OCI-LY3 (cell line): ENCODE measurements around the gene FUT8.

ENCODE experiments used
- H2AFZ ChIP-seq: fragments of 200-600, 300-600 bp; shearing (Covaris generic); 2 replicates; pipeline ENCODE4 v1.6.0; 2014; ENCODE audit warnings: antibody characterized with exemption, low read depth, low read length
- H3K27ac ChIP-seq: fragments of 200-600, 300-600 bp; sonication (generic); 2 replicates; pipeline ENCODE4 v1.5.1; 2014; ENCODE audit warnings: mild to moderate bottlenecking, low read length, moderate library complexity, mixed read lengths
- H3K27me3 ChIP-seq: fragments of 200-600, 300-600 bp; sonication (generic); 2 replicates; pipeline ENCODE4 v1.6.1; 2014; ENCODE audit warnings: low read depth, low read length, mixed read lengths
- H3K36me3 ChIP-seq: fragments of 200-600, 300-600 bp; sonication (generic); replicated peaks from 2 replicates; pipeline ENCODE3; 2014; ENCODE audit warnings: low read depth, low read length, mixed read lengths
- H3K4me1 ChIP-seq: fragments of 300-600, 200-600 bp; sonication (generic); 2 replicates; pipeline ENCODE4 v1.6.1; 2014; ENCODE audit warnings: low read length, mixed read lengths
- H3K4me2 ChIP-seq: fragments of 200-600, 300-600 bp; sonication (generic); 2 replicates; pipeline ENCODE4 v1.6.1; 2014; ENCODE audit warnings: low read length, mixed read lengths
- H3K4me3 ChIP-seq: fragments of 300-600, 200-600 bp; sonication (generic); 2 replicates; pipeline ENCODE4 v1.5.1; 2014; ENCODE audit warnings: antibody characterized with exemption, mild to moderate bottlenecking, low read length, moderate library complexity
- H3K79me2 ChIP-seq: fragments of 300-600, 200-600 bp; shearing (Covaris generic); 2 replicates; pipeline ENCODE4 v1.6.1; 2014; ENCODE audit warnings: mild to moderate bottlenecking, low read length, mixed read lengths
- H3K9ac ChIP-seq: fragments of 300-600, 200-600 bp; shearing (Covaris generic); 2 replicates; pipeline ENCODE4 v1.6.0; 2014; ENCODE audit warnings: mild to moderate bottlenecking, low read length, moderate library complexity
- H3K9me3 ChIP-seq: fragments of 200-600, 300-600 bp; shearing (Covaris generic); 2 replicates; pipeline ENCODE4 v1.6.1; 2014; ENCODE audit warnings: low read length, mixed read lengths; ENCODE audit not compliant: insufficient read depth
- H4K20me1 ChIP-seq: fragments of 200-600, 300-600 bp; sonication (generic); 2 replicates; pipeline ENCODE4 v1.6.1; 2016; ENCODE audit warnings: low read length, mixed read lengths; ENCODE audit not compliant: insufficient read depth
- EZH2phosphoT487 ChIP-seq: fragments of 200-600 bp; shearing (Covaris generic); IDR thresholded peaks from 2 replicates; pipeline ENCODE4 v1.6.1; 2018; ENCODE audit warnings: antibody characterized with exemption, mixed run types, low read depth
- TF ChIP-seq, protein P1 (sequence below): fragments of 200-600, 300-600 bp; sonication (generic); IDR thresholded peaks from 2 replicates; pipeline ENCODE4 v1.5.1; 2014; ENCODE audit warnings: antibody characterized with exemption, low read length, low read depth

FUT8 gene

DNA sequence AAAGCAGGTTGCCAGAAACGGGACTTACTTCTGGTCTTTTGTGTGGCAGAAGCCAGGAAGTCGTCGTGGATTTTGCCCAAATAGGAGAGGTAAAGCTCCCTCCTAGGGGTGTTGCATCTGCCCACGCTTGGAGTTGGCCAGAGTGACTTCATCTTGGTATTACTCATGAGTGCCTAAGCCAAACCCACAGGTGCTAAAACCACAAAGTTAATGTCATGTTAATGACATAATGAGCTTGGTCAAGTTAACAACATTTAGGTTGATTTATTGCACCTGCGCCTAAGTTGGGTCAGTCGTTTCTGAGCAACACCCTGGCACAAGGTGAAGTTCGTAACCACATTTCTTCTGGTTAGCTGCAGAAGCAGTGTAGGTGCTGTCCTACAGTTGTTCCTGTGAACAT, 225.2 kb downstream of the FUT8 start:
- Histone ChIP-seq H3K4me2 (no peak overlapping the region), H4K20me1 (no peaks in the 10 kb centered on the region), H3K4me1 (peaks cover 6% of the 10 kb centered on the region), H3K79me2 (no peaks in the 10 kb centered on the region), H3K9me3 (no peaks in the 10 kb centered on the region), H3K27me3 (no peaks in the 10 kb centered on the region), H2AFZ (no peak overlapping the region), H3K27ac (no peak overlapping the region), H3K36me3 (no peaks in the 10 kb centered on the region), H3K9ac (no peak overlapping the region), H3K4me3 (no peak overlapping the region)
- TF ChIP-seq, protein P1, sequence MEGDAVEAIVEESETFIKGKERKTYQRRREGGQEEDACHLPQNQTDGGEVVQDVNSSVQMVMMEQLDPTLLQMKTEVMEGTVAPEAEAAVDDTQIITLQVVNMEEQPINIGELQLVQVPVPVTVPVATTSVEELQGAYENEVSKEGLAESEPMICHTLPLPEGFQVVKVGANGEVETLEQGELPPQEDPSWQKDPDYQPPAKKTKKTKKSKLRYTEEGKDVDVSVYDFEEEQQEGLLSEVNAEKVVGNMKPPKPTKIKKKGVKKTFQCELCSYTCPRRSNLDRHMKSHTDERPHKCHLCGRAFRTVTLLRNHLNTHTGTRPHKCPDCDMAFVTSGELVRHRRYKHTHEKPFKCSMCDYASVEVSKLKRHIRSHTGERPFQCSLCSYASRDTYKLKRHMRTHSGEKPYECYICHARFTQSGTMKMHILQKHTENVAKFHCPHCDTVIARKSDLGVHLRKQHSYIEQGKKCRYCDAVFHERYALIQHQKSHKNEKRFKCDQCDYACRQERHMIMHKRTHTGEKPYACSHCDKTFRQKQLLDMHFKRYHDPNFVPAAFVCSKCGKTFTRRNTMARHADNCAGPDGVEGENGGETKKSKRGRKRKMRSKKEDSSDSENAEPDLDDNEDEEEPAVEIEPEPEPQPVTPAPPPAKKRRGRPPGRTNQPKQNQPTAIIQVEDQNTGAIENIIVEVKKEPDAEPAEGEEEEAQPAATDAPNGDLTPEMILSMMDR: no peak
- no peak for TF ChIP-seq EZH2phosphoT487

DNA sequence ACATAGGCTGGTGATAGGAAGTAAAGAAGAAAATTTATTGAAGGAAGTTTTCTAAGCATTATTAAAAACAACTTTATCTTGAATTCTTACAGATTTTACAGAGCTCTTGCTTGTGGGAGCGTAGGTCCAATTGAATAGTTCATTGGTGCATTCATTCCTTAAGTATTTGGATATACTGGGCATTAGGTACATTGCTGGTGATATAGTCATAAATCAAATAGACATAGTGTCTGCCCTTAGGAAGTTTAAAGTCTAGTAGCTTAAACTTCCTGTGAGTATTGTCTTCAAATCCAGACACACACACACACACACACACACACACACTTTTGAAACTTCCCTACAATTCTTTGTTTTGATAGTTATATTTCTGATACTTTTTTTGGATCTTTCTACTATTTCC, 226.7 kb downstream of the FUT8 start:
- H2AFZ ChIP-seq: no peak overlapping the region
- H3K4me3 ChIP-seq: no peak overlapping the region
- no peak for TF ChIP-seq EZH2phosphoT487
- TF ChIP-seq, protein P1: no peak
- no peak overlapping the region for H3K27ac ChIP-seq
- H3K79me2 ChIP-seq: no peaks in the 10 kb centered on the region
- H3K4me2 ChIP-seq: no peak overlapping the region
- peaks cover 6% of the 10 kb centered on the region for H3K4me1 ChIP-seq
- no peaks in the 10 kb centered on the region for H4K20me1 ChIP-seq
- H3K36me3 ChIP-seq: no peaks in the 10 kb centered on the region
- H3K9me3 ChIP-seq: no peaks in the 10 kb centered on the region
- no peaks in the 10 kb centered on the region for H3K27me3 ChIP-seq
- H3K9ac ChIP-seq: no peak overlapping the region

DNA sequence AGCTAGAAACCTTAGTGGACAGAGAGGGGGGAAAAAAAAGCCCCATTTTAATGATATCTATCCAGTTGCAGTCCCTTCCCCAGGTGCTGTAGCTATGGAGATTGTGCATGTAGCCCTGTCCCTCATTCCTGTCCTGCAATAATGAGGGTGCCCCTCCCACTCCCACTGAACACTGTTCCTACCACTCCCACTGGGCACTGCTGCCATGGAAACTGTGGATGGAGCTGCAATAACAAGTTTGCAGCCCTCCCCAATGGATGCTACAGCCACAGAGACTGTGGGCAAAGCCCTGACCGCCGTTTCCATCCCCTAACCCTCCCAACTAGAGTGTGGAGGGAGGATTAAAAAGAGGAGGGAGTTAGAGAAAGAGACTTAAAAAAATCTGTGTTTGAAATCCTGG, 238.3 kb downstream of the FUT8 start:
- Histone ChIP-seq H4K20me1 (no peaks in the 10 kb centered on the region), H3K36me3 (no peaks in the 10 kb centered on the region), H3K4me2 (no peak overlapping the region), H3K9me3 (no peaks in the 10 kb centered on the region), H2AFZ (no peak overlapping the region), H3K9ac (no peak overlapping the region), H3K27ac (no peak overlapping the region), H3K4me1 (no peaks in the 10 kb centered on the region), H3K79me2 (no peaks in the 10 kb centered on the region), H3K4me3 (no peak overlapping the region), H3K27me3 (no peaks in the 10 kb centered on the region)
- TF ChIP-seq, protein P1: no peak
- TF ChIP-seq EZH2phosphoT487: no peak

DNA sequence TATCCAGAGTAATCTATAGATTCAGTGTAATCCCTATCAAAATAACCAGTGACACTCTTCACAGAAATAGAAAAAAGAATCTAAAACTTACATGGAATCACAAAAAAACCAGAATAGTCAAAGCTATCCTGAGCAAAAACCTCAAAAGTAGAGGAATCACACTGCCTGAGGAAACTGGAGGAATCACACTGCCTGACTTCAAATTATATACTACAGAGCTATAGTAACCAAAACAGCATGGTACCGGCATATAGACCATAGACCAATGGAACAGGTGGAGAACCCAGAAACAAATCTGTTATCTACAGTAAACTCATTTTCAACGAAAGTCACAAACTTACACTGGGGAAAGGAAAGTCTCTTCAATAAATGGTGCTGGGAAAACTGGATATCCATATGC, 244.0 kb downstream of the FUT8 start:
- no peak overlapping the region for H3K4me3 ChIP-seq
- H3K27me3 ChIP-seq: peaks cover 3% of the 10 kb centered on the region; the same call in 1 of the 2 replicates
- no peaks in the 10 kb centered on the region for H3K4me1 ChIP-seq
- H3K4me2 ChIP-seq: no peak overlapping the region
- TF ChIP-seq EZH2phosphoT487: no peak
- TF ChIP-seq, protein P1: no peak
- H3K9ac ChIP-seq: no peak overlapping the region
- no peak overlapping the region for H3K27ac ChIP-seq
- H3K36me3 ChIP-seq: no peaks in the 10 kb centered on the region
- H3K9me3 ChIP-seq: no peaks in the 10 kb centered on the region
- H3K79me2 ChIP-seq: no peaks in the 10 kb centered on the region
- H2AFZ ChIP-seq: no peak overlapping the region
- no peaks in the 10 kb centered on the region for H4K20me1 ChIP-seq
